Activated T-cell treated with anti-CD3 and anti-CD28 coated beads for 4 hours (primary cell): ENCODE measurements around the gene TMEM132E.

Experiments
- DNase-seq: peaks from one replicate; pipeline ENCODE4 v3.0.0-alpha.2; 2020

The TMEM132E gene

DNA sequence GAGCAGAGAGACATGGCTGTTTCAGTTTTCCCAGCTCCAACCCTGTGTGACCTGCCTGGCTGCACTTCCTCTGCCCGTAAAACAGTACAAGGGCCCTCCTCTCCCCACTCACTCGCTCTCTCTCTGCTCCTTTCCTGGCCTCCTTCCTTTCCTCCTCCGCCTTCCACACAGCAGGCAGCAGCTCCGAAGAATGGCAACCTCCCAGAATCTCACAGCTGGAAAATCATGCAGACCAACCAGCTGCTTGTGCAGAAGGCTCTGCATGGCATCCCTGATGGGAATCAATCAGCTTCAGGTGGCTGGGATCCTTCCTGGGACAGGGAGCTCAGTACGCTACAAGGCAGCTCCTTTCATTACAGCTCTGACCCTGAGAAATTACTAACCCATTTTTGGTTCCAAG is 27.4 kb downstream of the TMEM132E start:
- DNase-seq, result no peak

DNA sequence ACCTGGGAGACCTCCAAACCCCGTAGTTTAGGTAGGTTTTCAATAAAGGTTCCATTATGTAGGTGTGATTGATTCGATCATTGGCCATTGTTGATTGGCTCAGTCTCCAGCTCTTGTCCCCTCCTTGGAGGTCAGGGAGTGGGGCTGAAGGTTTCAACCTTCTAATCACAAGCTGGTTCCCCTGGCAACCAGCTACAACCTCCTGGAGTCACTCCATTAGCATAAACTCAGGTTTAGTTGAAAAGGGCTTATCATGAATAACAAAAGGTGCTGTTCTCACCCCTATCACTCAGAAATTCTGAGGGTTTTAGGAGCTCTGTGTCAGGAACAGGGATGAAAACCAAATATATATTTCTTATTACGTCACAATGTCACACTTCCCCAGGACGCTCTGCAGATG is 28.5 kb downstream of the TMEM132E start:
- DNase-seq, result no peak

DNA sequence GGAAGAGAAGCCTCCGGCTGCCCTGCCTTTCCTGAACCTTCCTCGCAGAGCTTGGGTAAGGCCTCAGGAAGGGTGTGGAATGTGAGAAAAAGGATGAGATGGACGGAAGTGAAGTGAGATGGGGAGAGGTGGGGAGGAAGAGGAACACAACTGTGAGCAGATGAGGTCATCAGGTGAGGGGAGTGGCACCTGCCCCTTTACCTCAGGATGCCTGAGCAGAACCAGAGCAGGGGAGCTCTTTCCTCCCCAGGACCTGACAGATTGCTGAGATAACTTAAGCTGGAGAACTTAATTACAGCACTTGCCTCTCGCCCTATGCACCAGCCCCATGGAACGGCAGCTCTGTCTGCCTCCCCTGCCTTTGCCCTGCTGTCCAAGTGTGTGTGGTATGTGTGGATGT is 29.8 kb downstream of the TMEM132E start:
- no peak for DNase-seq

DNA sequence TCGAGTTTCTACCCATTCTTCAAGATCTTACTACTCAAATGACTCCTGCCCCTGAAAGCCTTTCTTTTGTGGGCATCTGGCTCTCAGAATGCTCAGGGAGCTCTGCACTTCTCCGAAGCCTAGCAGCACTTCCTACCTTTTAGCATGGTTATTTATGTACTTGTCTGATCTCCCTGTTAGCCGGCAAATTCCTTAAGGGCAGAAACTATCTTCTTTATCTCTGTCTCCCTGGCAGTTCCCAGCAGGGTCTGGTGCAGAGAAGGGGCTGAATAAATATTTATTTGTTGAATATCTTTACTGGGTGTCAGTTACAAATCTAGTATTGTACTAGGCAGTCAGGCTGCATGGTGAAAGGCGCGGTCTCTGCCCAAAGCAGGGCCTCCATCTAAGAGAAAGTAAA is 30.7 kb downstream of the TMEM132E start:
- no peak for DNase-seq

DNA sequence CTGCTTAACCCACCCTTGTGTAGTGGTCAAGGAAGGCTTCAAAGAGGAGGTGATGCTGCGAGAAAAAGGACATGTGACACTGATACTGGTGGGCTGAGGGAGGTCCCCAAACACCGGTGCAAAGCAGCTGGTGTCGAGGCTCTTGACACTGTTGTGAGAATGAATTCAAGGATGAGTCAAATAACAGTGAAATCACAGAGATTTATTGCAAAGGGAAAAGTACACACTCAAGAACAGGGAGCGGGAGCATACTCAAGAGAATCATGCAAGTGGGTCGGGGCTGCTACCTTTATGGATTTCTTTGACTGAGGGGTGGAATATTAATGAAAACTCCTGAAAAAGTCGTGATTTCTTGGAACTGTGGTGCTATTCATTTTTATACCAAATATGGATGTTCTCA is 31.1 kb downstream of the TMEM132E start:
- no peak for DNase-seq

DNA sequence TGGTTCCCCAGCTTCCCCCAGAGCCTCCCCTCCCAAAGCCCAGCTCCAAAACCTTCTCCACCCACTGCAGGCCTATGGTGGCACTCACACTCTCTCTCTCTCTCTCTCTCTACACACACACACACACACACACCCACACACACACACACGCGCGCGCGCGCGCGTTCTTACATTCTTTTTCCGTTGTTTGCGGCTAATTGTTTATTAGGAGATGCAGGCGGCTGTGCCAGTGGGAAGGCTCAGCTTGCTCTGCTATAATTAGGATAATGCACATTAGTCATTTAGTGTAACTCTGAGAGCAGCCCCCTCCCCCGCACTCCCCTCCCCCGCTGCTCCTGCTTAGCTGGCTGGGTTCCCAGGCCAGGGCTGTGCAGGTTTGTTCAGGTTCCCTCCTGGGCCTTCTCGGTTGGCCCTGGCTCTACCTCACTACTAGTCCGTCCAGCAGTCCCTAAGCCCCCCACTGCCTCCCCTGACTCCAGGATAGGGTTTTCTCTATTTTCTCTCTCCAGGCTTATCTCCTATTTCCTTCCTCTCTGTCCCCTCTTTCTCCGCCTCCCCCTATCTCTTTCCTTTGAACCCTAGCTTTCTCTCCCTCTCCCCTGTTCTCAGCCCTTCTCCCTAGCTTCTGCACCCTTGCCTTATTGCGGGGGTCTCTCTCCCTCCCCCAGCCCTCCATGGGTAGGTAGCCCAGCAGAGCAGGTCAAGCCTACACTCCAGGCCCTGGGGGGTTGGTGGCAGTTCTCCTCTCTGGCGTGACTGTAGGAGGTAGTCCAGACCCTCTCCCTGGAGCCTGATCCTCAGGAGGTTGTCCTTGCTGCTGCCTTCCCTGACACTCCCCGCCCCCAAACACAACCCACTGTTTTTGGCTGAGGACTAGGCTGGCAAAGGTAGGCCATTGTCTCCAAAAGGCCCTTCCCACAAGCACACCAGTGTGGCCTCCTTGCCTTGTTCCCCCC is 34.0 kb downstream of the TMEM132E start:
- no peak for DNase-seq

DNA sequence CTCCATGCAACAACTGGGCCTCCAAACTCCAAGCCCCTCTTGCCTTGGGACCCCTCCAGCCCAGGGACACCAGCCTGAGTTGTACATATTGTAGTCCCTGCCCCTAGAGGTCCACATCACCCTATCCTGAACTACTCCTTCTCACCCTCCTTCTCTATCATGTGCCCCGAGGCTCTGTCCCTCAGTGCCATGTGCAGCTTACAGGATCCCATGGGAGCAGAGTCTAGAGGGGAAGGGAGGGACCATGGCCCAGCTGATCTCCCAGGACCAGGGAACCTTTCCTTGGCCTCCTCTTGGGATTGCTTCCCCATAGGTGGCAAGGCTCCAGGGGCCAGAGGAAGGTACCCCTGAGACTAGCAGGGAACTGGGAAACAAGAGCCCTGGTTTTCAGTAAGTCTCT is 35.3 kb downstream of the TMEM132E start:
- no peak for DNase-seq

DNA sequence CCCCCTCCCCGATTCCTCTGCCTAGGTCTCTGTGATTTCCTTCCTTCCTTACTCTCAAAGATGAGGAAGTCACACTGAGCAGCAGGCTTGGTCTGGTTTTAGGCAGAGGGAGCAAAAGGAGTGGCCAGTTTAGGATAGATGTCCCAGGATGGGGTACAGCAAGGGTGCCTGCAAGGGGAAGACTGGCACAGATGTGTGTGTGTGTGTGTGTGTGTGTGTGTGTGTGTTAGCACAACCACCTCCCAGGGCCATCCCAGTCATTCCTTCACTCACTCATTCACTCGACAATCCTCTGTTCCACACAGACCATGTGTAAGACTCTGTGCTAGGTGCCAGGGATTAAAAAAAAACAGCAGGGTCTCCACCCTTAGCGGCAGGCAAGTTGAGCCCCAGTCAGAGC is 35.9 kb downstream of the TMEM132E start:
- DNase-seq, result no peak

DNA sequence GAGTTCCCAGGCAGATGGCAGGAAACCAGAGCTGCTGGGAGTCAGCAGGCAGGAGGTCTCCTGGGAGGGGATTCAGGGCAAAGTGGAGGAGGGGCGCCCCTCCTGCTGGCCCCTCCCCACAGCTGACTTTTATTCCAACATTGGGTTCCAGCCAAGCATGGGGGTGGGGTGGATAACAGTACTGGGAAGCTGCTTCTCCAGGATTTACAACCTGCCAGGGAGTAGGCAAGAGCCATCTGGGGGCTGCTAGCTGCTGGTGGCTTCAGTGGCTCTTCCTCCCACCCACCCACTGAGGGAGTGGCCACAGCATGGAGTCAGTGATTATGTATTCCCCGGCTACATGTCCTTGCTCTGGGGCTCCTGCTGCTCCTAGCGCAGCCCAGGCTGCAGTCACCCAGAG is 36.8 kb downstream of the TMEM132E start:
- no peak for DNase-seq

DNA sequence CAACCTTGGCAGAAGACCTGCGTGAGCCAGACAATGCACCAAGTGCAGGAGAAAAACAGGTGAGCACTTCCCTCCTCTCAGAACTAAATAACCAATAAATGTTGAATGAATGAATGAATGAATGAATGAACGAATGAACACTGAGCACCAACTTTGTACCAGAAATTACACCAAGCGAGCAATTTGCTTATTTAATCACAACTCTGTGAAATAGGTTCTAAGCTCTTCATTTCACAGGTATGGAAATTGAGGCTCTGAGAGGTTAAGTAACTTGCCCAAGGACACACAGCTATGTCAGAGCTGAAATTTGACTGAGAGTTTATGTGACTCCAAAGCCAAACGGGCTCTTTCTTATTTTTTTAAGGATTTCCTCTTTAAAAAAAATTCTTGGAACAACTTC is 38.0 kb downstream of the TMEM132E start:
- DNase-seq, result no peak

DNA sequence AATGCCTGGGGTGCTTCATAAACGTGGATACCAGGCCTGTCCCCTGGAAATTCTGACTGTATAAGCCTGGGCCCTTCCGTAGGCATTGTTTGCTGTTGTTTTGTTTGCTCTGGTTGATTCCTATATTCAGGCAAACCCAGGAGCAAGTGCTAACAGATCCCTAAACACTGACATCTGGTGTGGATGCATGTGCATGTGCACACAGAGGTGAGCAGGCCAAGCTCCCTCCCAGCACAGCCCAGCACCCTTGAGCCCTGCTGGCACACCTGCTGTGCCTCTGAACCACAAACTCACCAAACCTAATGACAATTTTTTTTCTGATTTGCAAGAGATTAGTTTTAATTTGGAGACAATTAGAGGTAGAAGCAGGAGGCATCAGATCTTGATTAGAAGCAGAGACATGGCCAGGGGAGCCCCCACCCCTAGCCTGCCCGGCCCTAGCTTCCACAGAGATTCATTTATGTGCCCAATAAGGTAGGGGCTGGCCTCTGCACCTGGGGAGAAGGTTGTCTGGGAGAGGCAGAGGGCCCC is 40.4 kb downstream of the TMEM132E start:
- DNase-seq, result no peak

DNA sequence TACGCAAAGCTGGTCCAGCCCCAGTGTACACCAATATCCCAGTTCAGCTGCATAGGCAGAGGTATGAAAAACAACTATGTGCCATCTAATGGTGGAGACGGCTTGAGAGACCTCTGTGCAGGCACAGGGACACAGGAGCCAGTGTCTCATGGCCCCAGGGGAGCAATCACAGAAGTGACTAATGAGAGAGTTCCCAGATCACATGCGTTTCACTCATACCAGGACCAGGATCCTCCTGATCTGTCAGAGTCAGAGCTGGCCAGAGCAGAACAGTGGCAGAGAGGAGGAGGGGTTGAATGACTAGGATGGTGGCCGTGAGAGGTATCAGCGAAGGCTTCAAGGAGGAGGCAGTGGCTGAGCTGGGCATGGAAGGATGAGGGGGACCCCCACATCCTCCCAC is 41.1 kb downstream of the TMEM132E start:
- DNase-seq, result no peak

DNA sequence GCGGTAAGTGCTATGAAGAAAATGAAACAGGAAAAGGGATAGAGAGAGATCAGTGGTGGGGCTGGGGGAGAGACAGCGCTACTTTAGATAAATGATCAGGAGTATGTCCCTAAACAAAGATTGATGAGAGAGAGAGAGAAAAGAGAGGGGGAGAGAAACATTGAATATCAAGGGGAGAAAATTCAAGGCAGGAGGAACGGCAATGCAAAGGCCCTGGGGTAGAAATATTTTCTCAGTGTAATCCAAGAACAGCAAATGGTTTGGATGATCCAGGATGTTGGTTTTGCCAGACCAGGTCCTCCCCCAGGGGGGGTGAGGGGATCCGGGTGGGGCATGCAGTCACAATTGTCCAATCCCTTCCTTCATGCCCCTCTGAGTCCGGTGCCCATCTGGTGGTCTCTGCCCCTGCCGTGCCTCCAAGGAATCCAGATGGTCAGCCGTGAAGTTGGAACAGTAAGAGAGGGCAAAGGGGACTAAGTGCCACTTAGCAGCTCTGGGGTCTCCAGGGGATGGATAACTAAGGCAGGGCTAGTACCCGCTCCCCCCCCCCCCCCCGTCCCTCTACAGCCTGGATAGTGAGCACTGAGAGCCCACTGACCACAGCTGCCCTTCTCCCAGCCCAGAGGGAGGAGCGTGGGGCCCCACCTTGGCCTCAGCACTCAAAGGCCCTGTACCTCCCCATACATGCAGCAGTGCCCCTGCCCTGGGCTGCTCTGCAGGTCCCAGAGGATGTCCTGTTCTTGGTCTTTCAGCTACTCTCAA is 43.7 kb downstream of the TMEM132E start:
- DNase-seq, result no peak

DNA sequence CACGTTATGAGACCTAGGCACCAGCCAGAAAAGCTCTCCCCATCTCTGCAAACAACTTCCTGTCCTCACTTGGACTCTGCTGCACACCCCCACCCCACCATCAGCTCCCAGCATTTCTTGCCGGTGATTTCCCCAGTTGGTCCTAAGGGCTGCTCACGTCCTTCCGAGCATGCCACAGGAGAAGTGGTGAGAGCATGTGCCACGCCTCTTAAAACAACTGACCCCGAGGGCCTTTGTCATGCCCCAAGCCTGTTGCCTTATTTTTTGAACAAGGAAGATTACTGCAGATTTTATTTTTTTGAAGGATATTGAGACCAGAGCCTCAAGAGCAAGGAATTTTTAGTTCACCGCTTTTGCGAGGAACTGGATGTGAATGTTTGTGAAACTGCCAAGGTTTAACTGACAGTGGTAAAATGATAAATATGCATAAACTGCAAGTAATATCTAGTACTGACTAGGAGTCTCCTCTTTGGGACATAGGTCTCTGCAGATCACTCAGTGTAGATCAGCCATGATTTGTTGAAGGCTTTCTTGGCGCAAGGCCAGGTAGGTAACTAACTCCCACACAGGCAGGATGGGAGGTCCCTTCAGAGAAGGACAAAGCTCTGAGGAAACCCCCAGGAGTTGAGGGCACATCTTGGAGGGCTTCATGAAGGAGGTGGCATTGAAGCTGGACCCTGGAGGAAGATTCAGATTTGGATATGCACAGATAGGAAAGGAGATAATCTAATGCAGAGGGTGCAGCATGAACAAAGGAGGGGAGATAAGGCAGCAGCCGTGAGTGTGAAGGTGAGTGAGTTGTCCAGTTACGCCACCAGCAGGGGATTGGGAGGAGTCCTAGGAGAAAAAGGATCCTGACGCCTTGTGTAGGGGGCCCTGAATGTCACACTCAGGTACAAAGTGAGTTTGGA is 44.7 kb downstream of the TMEM132E start:
- no peak for DNase-seq

DNA sequence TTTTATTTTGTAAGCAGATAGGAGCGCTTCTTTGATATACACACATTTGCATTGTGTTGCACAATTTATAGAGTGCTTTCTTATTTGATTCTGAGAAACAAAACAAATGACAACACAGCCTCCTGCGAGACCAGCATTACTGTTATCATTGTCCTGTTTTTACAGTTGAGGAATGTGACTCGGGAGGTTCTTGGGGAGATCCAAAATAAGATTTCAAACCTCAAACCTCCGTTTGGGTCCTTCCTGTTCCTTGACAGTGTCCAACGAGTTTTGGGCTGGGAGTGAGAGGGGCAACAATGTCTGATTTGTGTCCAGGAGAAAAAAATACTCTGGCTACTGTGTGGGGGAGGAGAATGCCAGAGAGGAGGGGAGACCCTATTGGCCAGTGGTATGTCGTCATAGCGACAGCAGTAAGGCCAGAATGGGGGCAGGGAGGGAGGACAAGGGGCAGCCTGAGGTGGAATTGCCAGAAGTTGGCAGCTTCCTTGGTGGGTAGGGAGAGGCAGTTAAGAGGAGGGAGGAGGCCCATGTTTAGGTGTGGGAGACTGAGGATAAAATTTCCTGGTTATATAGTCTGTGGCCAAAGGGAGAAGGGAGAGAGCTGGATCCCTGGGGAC is 45.5 kb downstream of the TMEM132E start:
- no peak for DNase-seq

DNA sequence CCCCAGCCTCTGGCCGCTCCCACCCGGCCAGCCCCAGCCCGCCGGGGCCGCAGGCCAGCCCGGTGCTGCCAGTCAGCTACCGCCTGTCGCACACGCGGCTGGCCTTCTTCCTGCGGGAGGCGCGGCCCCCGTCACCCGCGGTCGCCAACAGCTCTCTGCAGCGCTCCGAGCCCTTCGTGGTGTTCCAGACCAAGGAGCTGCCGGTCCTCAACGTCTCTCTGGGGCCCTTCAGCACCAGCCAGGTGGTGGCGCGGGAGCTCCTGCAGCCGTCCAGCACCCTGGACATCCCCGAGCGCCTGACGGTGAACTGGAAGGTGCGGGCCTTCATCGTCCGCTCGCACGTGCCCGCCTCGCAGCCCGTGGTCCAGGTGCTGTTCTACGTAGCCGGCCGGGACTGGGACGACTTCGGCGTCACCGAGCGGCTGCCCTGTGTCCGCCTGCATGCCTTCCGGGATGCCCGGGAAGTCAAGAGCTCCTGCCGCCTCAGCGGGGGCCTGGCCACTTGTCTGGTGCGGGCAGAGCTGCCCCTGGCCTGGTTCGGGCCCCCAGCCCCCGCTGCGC is 46.8 kb downstream of the TMEM132E start:
- DNase-seq, result no peak

DNA sequence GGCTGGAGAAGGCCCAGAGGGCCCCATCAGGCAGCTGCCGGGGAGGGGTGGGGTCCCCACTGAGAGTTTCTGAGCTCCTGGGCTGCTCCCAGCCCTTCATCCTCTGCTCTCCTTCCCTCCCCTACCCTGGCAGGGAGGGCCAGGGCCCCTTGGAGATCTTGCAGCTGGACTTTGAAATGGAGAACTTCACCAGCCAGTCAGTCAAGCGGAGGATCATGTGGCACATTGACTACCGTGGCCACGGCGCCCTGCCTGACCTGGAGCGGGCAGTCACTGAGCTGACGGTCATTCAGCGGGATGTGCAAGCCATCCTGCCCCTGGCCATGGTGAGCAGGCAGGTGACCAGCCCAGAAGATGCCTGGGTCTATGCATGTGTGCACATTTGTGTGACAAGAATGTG is 49.5 kb downstream of the TMEM132E start:
- DNase-seq, result no peak

DNA sequence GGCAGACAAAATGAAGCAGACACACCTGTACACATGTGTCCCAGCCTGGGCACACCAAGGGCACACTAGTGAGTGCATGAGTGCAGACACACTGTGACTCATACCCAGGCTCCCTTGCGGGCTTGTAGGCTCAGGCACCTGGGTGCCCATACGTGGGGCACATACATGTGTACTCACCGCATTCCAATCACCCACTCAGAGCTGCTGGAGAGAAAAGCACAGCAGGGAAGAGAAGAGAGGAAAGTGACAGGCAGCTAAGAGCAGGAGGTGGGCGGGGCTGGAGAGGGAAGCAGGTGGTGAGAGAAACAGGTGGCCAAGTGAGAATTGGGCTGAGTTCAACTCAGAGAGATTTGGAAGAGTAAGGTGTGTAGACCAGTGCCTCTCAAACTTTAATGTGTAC is 54.0 kb downstream of the TMEM132E start:
- DNase-seq, result no peak

DNA sequence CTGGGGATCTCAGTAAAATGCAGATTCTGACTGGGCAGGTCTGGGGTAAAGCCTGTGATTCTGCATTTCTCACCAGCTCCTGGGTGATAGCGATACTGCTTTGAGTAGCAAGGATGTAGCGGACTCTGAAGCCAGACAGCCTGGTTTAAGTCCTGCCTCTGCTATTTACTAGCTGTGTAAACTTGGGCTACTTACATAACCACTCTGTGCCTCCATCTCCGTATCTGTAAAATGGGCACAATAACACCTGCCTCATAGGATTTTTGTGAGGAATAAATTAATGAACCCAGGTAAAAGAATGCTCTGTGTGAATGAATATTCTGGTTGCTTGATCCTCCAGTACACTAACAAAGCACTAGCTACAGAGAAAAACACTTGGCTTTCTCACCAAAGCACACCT is 54.4 kb downstream of the TMEM132E start:
- DNase-seq, result no peak

DNA sequence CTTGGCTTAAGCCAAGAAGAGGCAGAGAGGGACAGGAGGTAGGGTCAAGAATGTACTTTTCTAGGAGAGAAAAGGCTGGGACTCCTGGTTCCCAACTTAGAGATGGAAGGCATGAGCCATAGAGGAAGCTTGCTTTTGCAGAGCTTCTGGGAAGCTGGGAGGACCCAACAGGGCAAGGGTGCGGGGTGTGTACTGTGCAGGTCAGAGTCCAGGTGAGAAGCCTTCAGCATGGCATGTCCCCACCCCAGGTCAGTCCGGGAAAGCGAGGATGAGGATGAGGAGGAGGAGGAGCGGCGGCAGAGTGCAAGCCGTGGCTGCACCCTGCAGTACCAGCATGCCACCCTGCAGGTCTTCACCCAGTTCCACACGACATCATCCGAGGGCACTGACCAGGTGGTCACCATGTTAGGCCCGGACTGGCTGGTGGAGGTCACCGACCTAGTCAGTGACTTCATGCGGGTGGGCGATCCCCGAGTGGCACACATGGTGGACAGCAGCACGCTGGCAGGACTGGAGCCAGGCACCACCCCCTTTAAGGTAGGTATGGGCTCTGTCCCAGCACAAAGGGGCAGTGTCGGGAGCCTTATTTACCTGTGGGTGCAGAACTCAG is 55.3 kb downstream of the TMEM132E start:
- DNase-seq, result no peak

DNA sequence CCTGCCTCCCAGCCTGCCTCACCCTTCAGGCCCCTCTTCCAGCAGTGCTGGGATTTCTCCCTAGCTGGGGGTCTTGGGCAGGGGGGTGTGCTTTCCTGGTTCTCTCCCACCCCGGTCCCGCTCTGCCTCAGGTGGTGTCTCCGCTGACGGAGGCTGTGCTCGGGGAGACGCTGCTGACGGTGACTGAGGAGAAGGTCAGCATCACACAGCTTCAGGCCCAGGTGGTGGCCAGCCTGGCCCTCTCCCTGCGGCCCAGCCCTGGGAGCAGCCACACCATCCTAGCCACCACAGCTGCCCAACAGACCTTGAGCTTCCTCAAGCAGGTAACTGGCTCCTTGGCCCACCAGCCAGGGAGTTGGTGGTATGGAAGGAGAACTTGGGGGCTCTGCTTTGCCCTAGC is 56.5 kb downstream of the TMEM132E start:
- no peak for DNase-seq
